ENCODE measurements around the gene TSHB. TPM values are rescaled to one million over a fixed set of nuclear protein-coding genes. Genes with fewer than 3 reads are reported as not detected.

The TSHB gene
- total RNA-seq, 2 donors from 2014 or later = not detected

DNA sequence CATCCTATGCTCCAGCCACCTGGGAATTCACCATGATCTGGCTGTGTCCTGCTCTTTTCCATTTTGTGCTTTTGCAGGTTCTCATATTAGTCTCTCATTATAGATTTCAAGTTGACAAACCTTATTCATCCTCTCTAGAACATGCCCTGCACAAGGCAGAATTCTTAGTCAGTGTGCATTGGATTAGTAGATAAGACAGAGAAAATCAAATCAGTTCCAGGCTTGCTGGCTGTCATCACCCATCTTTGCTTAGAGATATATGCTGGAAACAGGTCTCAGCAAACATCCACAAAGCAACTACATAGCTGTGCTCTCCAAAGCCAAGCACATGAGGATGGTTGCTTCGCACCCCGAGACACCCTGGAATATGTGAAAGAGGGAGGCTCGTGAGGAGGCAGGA is 34.8 kb downstream of the TSHB start:
- peak overlapping the region; percentile 9 to 83 for H3K27ac ChIP-seq
- no peaks in the 10 kb centered on the region for H3K36me3 ChIP-seq
- no peaks in the 10 kb centered on the region for H3K9me3 ChIP-seq
- DNase-seq (ENCODE audit: low spot score) (no peak), ATAC-seq (ENCODE audit: insufficient number of reproducible peaks, low FRiP score, low read depth) (no peak)
- TF ChIP-seq CTCF (IDR thresholded peaks at IDR 0.05) = no peak
- H3K4me1 ChIP-seq (ENCODE audit: control insufficient read depth in 1 of 2, low read depth in 2 of 2) = peaks cover 31 to 65% of the 10 kb centered on the region in 2 donors
- H3K27me3 ChIP-seq (replicated peaks; ENCODE audit: insufficient read depth) = no peaks in the 10 kb centered on the region
- no peak overlapping the region for H3K4me3 ChIP-seq

DNA sequence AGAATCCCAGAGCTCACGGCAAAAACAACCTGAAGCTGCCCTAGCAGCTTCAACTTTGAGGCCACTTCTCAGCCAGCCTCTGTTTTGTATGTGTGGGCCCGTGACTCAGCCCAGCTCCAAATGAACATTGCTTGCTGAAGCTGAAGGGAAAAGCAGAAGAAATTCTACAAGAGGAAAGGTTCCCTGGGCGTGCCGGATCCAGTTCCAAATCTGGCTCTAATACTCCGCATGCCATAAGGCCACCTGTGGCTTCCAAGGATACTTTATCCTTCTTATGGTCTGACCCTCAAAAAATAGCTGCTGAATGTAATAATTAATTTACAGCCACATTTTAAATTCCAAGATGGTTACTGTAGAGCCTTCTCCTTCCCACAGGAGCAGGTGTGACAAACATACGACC is 35.4 kb downstream of the TSHB start:
- Histone ChIP-seq H3K27me3 (replicated peaks; ENCODE audit: insufficient read depth) (no peaks in the 10 kb centered on the region), H3K9me3 (no peaks in the 10 kb centered on the region), H3K36me3 (no peaks in the 10 kb centered on the region), H3K4me1 (ENCODE audit: control insufficient read depth in 1 of 2, low read depth in 2 of 2) (peaks cover 36 to 70% of the 10 kb centered on the region in 2 donors), H3K4me3 (no peak overlapping the region), H3K27ac (peak overlapping the region; percentile 9 to 83)
- ATAC-seq (ENCODE audit: insufficient number of reproducible peaks, low FRiP score, low read depth) (no peak), DNase-seq (ENCODE audit: low spot score) (no peak)
- TF ChIP-seq CTCF (IDR thresholded peaks at IDR 0.05) = no peak

GRCh38 chr1:115067161-115067859 is 37.7 kb downstream of the TSHB start:
- H3K36me3 ChIP-seq = no peaks in the 10 kb centered on the region
- H3K27me3 ChIP-seq (replicated peaks; ENCODE audit: insufficient read depth) = no peaks in the 10 kb centered on the region
- no peaks in the 10 kb centered on the region for H3K9me3 ChIP-seq
- no peak for TF ChIP-seq CTCF (IDR thresholded peaks at IDR 0.05)
- H3K27ac ChIP-seq = peak overlapping the region; percentile 88
- H3K4me1 ChIP-seq (ENCODE audit: control insufficient read depth in 1 of 2, low read depth in 2 of 2) = peaks cover 34 to 64% of the 10 kb centered on the region in 2 donors
- peak; percentile 30 for ATAC-seq (ENCODE audit: insufficient number of reproducible peaks, low FRiP score, low read depth)
- no peak for DNase-seq (ENCODE audit: low spot score)
- peak overlapping the region; percentile 43 for H3K4me3 ChIP-seq

- no peak overlapping the region for H3K4me3 ChIP-seq
- DNase-seq (ENCODE audit: low spot score) (no peak), ATAC-seq (ENCODE audit: insufficient number of reproducible peaks, low FRiP score, low read depth) (peak; percentile 61)
- H3K27ac ChIP-seq = peak overlapping the region; percentile 88
- peaks cover 45 to 68% of the 10 kb centered on the region in 2 donors for H3K4me1 ChIP-seq (ENCODE audit: control insufficient read depth in 1 of 2, low read depth in 2 of 2)
- H3K9me3 ChIP-seq = no peaks in the 10 kb centered on the region
- H3K36me3 ChIP-seq = no peaks in the 10 kb centered on the region
- no peaks in the 10 kb centered on the region for H3K27me3 ChIP-seq (replicated peaks; ENCODE audit: insufficient read depth)
- no peak for TF ChIP-seq CTCF (IDR thresholded peaks at IDR 0.05)
Measured at GRCh38 chr1:115068826-115069585, 39.4 kb downstream of the TSHB start.

DNA sequence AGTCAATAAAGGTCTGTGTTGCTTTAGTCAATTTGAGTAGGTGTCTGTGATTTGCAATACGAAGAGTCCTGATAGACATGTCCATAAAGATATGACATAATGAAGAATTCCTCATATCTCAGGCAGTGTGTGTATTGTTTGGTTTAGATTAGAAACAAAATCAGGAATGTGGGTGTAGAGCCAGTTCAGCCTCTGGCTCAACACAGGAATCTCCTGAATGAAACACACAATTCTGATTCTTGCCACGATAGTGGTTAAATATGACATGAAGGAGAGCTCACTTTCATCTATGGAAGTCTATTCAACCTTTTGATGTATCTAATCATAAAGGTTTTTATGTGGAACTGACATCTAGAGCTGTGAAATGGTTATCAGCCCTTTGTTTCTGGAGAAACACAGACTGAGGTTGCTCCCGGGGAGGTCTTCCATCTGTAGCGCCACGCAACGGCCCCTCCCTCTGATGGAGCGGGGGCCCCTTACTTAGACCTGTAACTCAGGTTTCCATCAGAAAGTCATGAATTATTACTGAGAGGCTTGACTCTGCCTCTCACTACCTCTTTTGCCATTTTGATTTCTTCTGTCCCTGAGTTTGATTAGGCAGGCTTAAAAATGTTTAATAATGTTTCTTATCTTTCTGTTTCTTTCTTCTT is 40.2 kb downstream of the TSHB start:
- Histone ChIP-seq H3K27me3 (replicated peaks; ENCODE audit: insufficient read depth) (no peaks in the 10 kb centered on the region), H3K4me3 (no peak overlapping the region), H3K27ac (peak overlapping the region; percentile 88), H3K4me1 (ENCODE audit: control insufficient read depth in 1 of 2, low read depth in 2 of 2) (peaks cover 53 to 68% of the 10 kb centered on the region in 2 donors), H3K9me3 (no peaks in the 10 kb centered on the region), H3K36me3 (no peaks in the 10 kb centered on the region)
- ATAC-seq (ENCODE audit: insufficient number of reproducible peaks, low FRiP score, low read depth) (no peak), DNase-seq (ENCODE audit: low spot score) (no peak)
- no peak for TF ChIP-seq CTCF (IDR thresholded peaks at IDR 0.05)
